Activated CD8-positive, alpha-beta memory T cell treated with anti-CD3 and anti-CD28 coated beads, Interleukin-2, amount 10 ng/mL, durations not matched to agents 7 days and 5 days (primary cell): ENCODE measurements around the gene MRI1. TPM values are rescaled to one million over a fixed set of nuclear protein-coding genes. Genes with fewer than 3 reads are reported as not detected.
"Not testable (repeated sequence)": the region's sequence is repeated elsewhere in the genome, so short reads cannot be mapped to it uniquely, and the experiment has no call there.

ENCODE experiments used
- ATAC-seq: fragments of 150-1000 bp; cut with Tn5 transposase; one replicate; pipeline ENCODE4 v1.10.0; 2021; ENCODE audit warnings: moderate library complexity
- CTCF ChIA-PET: fragments of 350-600 bp; sonication (Branson Sonifier 250); formaldehyde crosslinking; loops from one replicate; lab custom pipeline; 2021; ENCODE audit warnings: antibody characterized with exemption; lab: Charles Lee
- DNase-seq: peaks from one replicate; pipeline ENCODE4 v3.0.0-alpha.2; 2020
- H3K27ac Mint-ChIP-seq: one replicate; pipeline ENCODE4 v1.8.0; 2021; ENCODE audit warnings: mild to moderate bottlenecking, mixed read lengths
- H3K27me3 Mint-ChIP-seq: one replicate; pipeline ENCODE4 v1.8.0; 2021; ENCODE audit warnings: mixed read lengths
- H3K36me3 Mint-ChIP-seq: one replicate; pipeline ENCODE4 v1.8.0; 2021; ENCODE audit warnings: mild to moderate bottlenecking, mixed read lengths
- H3K4me1 Mint-ChIP-seq: one replicate; pipeline ENCODE4 v1.8.0; 2021; ENCODE audit warnings: mixed read lengths
- H3K4me3 Mint-ChIP-seq: one replicate; pipeline ENCODE4 v1.8.0; 2021; ENCODE audit warnings: mild to moderate bottlenecking, moderate library complexity, mixed read lengths
- H3K9me3 Mint-ChIP-seq: one replicate; pipeline ENCODE4 v1.8.0; 2022; ENCODE audit warnings: low read depth, mixed read lengths
- total RNA-seq, 2 experiments: library from RNA; stranded (reverse); gene quantifications; one replicate each; pipeline ENCODE4 v1.2.3, GENCODE V29; 2021

Gene MRI1
- total RNA-seq, 2 experiments from 2014 or later, result 51.7 to 59.3 TPM

DNA sequence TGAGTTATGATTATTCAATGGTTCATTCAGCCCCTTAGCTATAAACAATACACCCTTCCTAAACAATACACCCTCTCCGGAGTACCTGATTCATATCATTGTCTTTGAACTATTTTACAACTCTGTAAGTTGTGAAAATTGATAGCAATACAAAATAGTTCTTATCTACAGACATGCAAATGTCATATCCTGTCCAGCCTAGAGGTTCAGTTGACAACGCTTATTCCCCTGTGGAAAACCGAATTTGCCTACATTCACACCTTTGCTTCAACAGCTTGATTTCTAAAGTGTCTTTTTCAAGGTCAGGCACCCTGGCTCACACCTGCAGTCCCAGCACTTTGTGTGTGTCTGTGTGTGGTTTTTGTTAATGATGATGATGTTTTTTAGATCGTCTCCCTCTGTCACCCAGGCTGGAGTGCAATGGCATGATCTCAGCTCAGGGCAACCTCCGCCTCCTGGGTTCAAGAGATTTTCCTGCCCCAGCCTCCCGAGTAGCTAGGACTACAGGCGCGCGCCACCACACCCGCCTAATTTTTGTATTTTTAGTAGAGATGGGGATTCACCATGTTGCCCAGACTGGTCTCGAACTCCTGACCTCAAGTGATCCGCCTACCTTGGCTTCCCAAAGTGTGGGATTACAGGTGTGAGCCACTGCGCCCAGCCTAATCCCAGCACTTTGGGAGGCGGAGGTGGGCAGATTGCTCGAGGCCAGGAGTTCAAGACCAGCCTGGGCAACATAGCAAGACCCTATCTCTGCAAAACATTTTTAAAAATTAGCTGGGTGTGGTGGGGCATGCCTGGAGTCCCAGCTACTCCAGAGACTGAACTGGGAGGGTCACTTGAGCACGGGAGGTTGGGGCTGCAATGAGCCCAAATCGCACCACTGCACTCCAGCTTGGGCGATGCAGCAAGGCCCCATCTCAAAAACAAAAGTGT is 19.5 kb downstream of the MRI1 start:
- Mint-ChIP-seq H3K4me3 (no peak overlapping the region), H3K27ac (no peak overlapping the region), H3K36me3 (peaks cover 8% of the 10 kb centered on the region), H3K9me3 (no peaks in the 10 kb centered on the region), H3K4me1 (peaks cover 30% of the 10 kb centered on the region), H3K27me3 (no peaks in the 10 kb centered on the region)
- CTCF ChIA-PET, result interaction anchor here (0.6 to 12.1 kb wide), 23 partner anchors 9 to 298 kb away, joined by 3 to 244 read pairs (median 4); partner anchors contain the start of genes C19orf53 and ZSWIM4
- DNase-seq, result no peak
- ATAC-seq, result no peak

DNA sequence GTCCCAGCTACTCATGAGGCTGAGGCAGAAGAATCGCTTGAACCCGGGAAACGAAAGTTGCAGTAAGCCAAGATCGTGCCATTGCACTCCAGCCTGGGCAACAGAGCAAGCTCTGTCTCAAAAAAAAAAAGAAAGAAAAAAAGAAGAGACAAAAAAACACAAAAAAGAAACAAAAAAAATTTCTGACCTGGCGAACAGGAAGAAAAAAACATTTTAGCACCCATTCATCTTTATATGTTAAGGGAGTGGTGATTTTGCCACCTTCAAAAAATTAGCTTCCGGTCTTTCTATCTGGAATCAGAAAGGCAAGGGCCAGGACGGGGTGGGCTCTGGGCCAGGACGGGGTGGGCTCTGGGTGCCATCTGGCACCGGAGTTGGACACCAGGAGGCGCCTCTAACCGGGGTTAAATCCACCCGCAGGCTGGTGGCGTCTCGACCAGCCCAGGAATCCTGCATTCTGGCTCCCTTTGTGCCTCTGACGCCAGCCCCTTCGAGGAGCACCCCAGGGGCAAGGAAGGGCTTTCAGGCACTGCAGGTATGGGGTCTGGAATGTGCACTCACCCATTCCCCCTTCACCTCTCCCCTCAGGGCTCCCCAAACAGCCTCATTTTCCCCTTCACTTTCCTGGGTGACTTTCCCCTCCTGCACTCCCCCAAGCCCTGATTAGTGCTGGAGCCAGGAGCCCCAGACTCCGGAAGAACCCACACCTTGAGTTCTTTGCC is 20.6 kb downstream of the MRI1 start:
- H3K36me3 Mint-ChIP-seq, result no peaks in the 10 kb centered on the region
- ATAC-seq (peak; percentile 77), DNase-seq (peak; percentile 85)
- peaks cover 36% of the 10 kb centered on the region for H3K4me1 Mint-ChIP-seq
- no peaks in the 10 kb centered on the region for H3K27me3 Mint-ChIP-seq
- no peaks in the 10 kb centered on the region for H3K9me3 Mint-ChIP-seq
- H3K4me3 Mint-ChIP-seq, result peak overlapping the region; percentile 33
- CTCF ChIA-PET, result interaction anchor here (0.8 to 12.1 kb wide), 22 partner anchors 10 to 297 kb away, joined by 3 to 244 read pairs (median 4); partner anchors contain the start of genes C19orf53 and ZSWIM4
- peak overlapping the region; percentile 68 for H3K27ac Mint-ChIP-seq

DNA sequence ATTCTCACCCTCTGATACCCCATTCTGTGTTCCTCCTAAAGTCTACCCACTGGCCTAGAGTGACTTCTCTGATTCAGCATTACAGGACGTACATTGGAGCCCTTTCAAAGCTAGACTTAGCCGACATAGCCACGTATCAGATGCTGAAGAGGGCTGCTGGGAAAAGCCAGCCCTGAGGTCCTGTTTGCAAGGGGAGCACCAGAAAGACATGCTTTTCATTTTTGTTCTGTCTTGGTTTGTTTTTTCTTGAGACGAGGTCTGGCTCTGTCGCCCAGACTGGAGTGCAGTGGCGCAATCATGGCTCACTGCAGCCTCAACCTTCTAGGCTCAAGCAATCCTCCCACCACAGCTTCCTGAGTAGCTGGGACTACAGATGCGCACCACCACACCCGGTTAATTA is 24.7 kb downstream of the MRI1 start:
- peak; percentile 73 for DNase-seq
- Mint-ChIP-seq H3K9me3 (no peaks in the 10 kb centered on the region), H3K27ac (peak overlapping the region; percentile 97), H3K36me3 (no peaks in the 10 kb centered on the region), H3K4me3 (peak overlapping the region; percentile 41), H3K4me1 (peaks cover 47% of the 10 kb centered on the region), H3K27me3 (no peaks in the 10 kb centered on the region)
- ATAC-seq, result peak; percentile 16
- CTCF ChIA-PET, result interaction anchor here (0.8 to 12.1 kb wide), 8 partner anchors 8 to 348 kb away, joined by 3 to 244 read pairs (median 14); partner anchors contain the start of genes ASF1B, C19orf53 and MRI1

DNA sequence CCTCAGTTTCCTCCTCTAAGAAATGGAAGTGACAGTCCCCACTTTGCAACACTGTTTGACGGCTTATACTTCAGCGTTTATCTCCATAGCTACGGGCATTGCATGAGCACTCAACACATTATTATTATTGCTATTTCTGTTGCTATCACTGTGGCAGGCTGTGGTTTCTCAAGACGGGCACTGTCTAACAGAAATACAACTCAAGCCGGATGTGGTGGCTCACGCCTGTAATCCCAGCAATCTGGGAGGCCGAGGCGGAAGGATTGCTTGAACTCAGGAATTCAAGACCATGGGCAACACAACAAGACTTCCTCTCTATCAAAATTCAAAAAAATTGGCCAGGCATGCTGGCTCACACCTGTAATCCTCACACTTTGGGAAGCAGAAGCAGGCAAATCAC is 26.0 kb downstream of the MRI1 start:
- Mint-ChIP-seq H3K4me1 (peaks cover 42% of the 10 kb centered on the region), H3K4me3 (peak overlapping the region; percentile 29), H3K9me3 (no peaks in the 10 kb centered on the region), H3K36me3 (no peaks in the 10 kb centered on the region), H3K27ac (peak overlapping the region; percentile 82), H3K27me3 (no peaks in the 10 kb centered on the region)
- CTCF ChIA-PET, result interaction anchor here (0.6 to 12.1 kb wide), 5 partner anchors 48 to 258 kb away, joined by 3 to 244 read pairs (median 24); no protein-coding TSS in a partner anchor
- DNase-seq, result peak; percentile 62
- ATAC-seq, result no peak

DNA sequence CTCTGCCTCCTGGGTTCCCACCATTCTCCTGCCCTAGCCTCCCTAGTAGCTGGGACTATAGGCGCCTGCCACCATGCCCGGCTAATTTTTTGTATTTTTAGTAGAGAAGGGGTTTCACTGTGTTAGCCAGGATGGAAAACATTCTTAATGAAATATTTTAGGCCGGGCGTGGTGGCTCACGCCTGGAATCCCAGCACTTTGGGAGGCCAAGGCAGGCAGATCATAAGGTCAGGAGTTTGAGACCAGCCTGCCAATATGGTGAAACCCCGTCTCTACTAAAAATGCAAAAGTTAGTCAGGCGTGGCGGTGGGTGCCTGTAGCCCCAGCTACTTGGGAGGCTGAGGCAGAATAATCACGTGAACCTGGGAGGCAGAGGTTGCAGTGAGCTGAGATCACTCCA is 29.0 kb downstream of the MRI1 start:
- not testable (repeated sequence) for H3K27me3 Mint-ChIP-seq, H3K27ac Mint-ChIP-seq, H3K9me3 Mint-ChIP-seq, ATAC-seq, DNase-seq, H3K36me3 Mint-ChIP-seq
- Mint-ChIP-seq H3K4me3 (peak overlapping the region; percentile 89), H3K4me1 (peaks cover 36% of the 10 kb centered on the region)
- CTCF ChIA-PET, result interaction anchor here (1.3 to 6.3 kb wide), 2 partner anchors 22 to 70 kb away, joined by 6 to 39 read pairs; no protein-coding TSS in a partner anchor

DNA sequence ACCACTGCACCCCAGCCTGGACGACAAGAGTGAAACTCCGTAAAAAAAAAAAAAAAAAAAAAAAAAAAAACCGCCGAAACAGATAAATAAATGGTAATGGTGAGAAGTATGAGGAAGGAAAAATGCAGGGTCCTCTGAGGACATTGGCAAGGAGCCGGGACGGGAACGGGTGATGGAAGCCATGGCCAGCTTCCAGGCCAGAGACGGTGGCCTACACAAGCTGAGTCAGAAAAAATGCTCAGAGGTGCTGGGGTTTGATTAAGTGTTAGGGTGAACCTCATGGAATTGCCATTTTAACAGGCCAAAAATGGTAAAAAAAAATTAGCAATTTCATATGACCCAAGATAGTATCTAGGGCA is 30.1 kb downstream of the MRI1 start:
- ATAC-seq (no peak), DNase-seq (no peak)
- Mint-ChIP-seq H3K27me3 (no peaks in the 10 kb centered on the region), H3K9me3 (no peaks in the 10 kb centered on the region), H3K36me3 (no peaks in the 10 kb centered on the region), H3K4me3 (peak overlapping the region; percentile 89), H3K27ac (peak overlapping the region; percentile 95), H3K4me1 (peaks cover 26% of the 10 kb centered on the region)
- CTCF ChIA-PET, result interaction anchor here (0.8 to 6.3 kb wide), 7 partner anchors 11 to 69 kb away, joined by 3 to 39 read pairs (median 6); partner anchors contain the start of gene C19orf53

DNA sequence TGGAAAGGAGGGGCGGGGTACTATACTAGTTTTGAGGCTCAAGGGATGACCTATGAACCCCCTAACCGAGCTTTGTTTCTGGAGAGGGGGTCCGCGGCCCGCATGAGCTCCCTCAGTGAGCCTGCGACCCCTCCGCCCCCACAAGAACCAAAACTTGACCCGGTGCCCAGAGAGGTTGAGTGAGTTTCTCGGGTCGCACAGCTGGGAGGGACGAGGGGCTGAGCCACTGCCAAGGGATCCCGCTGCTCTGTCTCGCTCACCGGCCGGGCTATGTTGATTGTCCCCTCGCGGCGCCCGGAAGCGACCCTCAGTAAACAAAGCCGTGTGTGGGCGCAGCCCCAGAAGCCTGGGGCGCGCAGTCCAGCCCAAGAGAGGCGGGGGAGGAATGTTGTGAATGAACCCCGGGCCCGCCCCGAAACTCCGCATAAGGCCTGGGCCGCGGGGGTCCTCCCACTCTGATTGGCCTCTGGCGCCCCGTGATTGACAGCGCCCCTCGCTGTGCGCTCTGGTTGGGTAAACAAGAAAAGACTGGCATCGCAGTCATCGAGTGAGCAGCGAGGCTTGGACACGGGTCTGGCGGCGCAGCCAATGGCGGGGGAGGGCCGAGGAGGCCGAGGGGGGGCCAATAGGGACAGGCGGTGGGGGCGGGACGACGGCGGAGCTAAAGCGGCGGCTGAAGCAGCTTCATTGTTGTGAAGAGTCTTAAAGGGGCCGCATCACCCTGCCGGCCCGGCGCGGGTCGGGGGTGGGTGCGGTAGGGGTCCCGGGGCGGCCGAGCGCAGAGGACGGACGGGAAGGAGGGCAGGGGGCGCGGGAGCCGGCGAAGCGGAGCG is 30.7 kb downstream of the MRI1 start, which contains the start of gene ZSWIM4:
ZSWIM4 (plus strand) TSS at position 687 of the 833 bp plus-strand sequence. CDS start 206 bp downstream, outside the sequence.
- no peaks in the 10 kb centered on the region for H3K27me3 Mint-ChIP-seq
- CTCF ChIA-PET, result interaction anchor here (0.8 to 6.3 kb wide), 10 partner anchors 10 to 205 kb away, joined by 3 to 39 read pairs (median 6); partner anchors contain the start of gene C19orf53
- H3K4me1 Mint-ChIP-seq, result peaks cover 25% of the 10 kb centered on the region
- no peaks in the 10 kb centered on the region for H3K36me3 Mint-ChIP-seq
- peak within 1 kb of the TSS; percentile 95 for H3K27ac Mint-ChIP-seq
- ATAC-seq, result peak; percentile 98
- H3K9me3 Mint-ChIP-seq, result no peaks in the 10 kb centered on the region
- DNase-seq, result peak; percentile 99
- peak within 1 kb of the TSS; percentile 89 for H3K4me3 Mint-ChIP-seq

DNA sequence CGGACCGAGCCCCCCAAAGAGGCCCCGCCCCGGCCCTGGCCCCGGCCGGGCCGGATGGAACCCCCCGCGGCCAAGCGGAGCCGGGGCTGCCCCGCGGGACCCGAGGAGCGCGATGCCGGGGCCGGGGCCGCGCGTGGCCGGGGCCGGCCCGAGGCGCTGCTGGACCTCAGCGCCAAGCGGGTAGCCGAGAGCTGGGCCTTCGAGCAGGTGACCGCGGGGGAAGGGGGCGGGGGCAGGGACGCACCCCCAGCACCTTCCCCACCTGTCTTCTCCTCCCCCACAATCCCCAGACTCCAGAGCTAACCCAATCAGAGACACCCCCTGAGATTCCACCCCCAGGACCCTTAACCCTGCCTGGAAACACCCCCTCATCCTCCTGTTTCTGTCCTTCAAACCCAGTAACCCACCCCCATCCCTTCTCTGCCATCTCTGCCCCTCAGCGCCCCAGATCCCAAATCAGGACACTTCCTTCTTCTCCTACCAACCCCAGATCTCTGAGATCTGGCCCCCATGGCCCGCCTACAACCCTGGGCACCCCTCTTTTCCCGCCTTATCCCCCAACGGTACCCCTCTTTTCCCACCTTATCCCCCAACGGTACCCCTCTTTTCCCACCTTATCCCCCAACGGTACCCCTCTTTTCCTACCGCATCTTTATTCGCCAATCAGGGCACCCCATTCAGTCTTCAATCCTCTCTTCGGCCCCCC is 31.4 kb downstream of the MRI1 start:
- peaks cover 18% of the 10 kb centered on the region for H3K4me1 Mint-ChIP-seq
- ATAC-seq, result peak; percentile 38
- no peaks in the 10 kb centered on the region for H3K27me3 Mint-ChIP-seq
- H3K27ac Mint-ChIP-seq, result peak overlapping the region; percentile 76
- no peaks in the 10 kb centered on the region for H3K36me3 Mint-ChIP-seq
- H3K4me3 Mint-ChIP-seq, result peak overlapping the region; percentile 89
- no peaks in the 10 kb centered on the region for H3K9me3 Mint-ChIP-seq
- DNase-seq, result no peak
- CTCF ChIA-PET, result interaction anchor here (1.1 to 6.3 kb wide), 10 partner anchors 7 to 206 kb away, joined by 3 to 39 read pairs (median 5); partner anchors contain the start of gene C19orf53

DNA sequence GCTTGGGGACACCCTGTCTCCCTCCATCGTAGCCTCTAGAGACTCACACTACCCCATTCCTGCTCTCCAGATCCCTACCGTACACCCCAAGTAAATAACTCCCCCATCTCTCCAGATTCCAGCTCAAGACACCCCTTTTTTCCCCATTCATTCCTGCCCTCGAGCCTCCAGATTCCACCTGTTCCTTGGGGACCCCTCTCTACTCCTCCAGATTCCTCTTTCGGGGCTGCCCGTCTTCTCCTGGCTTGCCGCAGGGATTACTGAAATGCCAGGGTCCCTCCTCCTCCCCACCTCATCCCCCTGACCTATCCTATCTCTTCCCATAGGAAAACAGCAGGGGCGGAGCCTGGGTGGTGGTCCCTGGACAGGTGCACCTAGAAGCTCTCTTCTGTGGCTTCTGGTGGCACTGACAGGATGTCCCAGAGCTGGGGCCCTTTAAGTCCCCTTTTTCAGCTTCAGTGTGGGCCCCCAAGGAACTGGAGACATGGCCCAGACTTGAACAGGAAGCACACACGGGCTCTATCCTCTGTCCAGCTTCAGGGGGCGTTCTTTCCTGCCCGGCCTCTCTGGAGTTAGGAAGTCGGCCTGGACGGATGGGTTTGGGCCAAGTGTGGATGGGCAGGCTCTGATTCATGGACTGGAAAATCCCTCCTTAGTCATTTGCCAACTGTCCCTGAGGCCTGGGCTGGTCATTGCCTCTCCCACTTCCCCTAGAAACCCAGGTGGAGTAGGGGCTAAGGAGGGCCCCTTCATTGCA is 32.2 kb downstream of the MRI1 start:
- no peak for DNase-seq
- Mint-ChIP-seq H3K36me3 (no peaks in the 10 kb centered on the region), H3K27ac (peak overlapping the region; percentile 76), H3K4me1 (peaks cover 18% of the 10 kb centered on the region), H3K4me3 (peak overlapping the region; percentile 71), H3K27me3 (no peaks in the 10 kb centered on the region), H3K9me3 (no peaks in the 10 kb centered on the region)
- no peak for ATAC-seq
- CTCF ChIA-PET, result interaction anchor here (0.9 to 6.3 kb wide), 9 partner anchors 8 to 207 kb away, joined by 3 to 39 read pairs (median 4); partner anchors contain the start of gene C19orf53

DNA sequence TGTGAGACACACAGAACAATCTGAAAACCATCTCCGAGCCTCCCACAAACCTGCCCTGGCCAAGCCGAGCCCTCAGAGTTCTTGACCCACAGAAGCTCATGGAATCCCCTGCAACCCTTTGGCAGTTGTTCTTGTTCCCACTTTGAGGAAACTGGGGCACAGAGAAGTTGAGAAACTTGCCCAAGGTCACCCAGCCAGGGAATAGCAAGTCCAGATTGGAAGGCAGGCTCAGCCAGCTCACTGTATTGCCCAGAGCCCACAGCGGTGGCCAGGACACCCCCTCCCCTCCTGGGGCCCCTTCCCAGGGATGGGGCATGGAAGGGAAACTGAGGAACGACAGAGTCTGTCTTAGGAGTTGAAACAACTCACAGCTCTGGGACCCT is 32.7 kb downstream of the MRI1 start:
- H3K27ac Mint-ChIP-seq, result no peak overlapping the region
- CTCF ChIA-PET, result interaction anchor here (0.9 to 6.3 kb wide), 10 partner anchors 9 to 208 kb away, joined by 3 to 39 read pairs (median 4); partner anchors contain the start of gene C19orf53

DNA sequence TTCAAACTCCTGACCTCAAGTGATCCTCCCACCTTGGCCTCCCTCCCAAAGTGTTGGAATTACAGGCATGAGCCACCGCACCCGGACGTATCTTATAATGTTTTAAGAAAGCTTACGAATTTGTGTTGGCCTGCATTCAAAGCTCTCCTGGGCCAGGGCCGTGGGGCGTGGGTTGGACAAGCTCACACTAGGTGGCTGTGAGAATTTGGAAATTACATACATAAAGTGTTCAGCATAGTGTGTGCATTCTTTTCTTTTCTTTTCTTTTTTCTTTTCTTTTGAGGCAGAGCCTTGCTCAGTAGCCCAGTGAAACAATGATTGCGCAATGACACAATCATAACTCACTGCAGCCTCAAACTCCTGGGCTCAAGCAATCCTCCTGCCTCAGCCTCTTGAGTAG is 33.5 kb downstream of the MRI1 start:
- ATAC-seq (no peak), DNase-seq (no peak)
- Mint-ChIP-seq H3K27ac (no peak overlapping the region), H3K4me1 (peaks cover 18% of the 10 kb centered on the region), H3K36me3 (no peaks in the 10 kb centered on the region), H3K4me3 (no peak overlapping the region), H3K27me3 (no peaks in the 10 kb centered on the region), H3K9me3 (no peaks in the 10 kb centered on the region)
- CTCF ChIA-PET, result interaction anchor here (1.2 to 6.3 kb wide), 4 partner anchors 10 to 65 kb away, joined by 3 to 39 read pairs (median 8); no protein-coding TSS in a partner anchor

More for the DNA sequence above, 32.7 kb downstream of the MRI1 start:
- ATAC-seq (no peak), DNase-seq (no peak)
- Mint-ChIP-seq H3K36me3 (no peaks in the 10 kb centered on the region), H3K4me1 (peaks cover 18% of the 10 kb centered on the region), H3K9me3 (no peaks in the 10 kb centered on the region), H3K27me3 (no peaks in the 10 kb centered on the region), H3K4me3 (no peak overlapping the region)
